ENCODE measurements around the gene LEKR1.

The LEKR1 gene

GRCh38 chr3:157063926-157064325, 237.8 kb downstream of the LEKR1 start:
- no peak for DNase-seq

GRCh38 chr3:157064402-157064801, 238.2 kb downstream of the LEKR1 start:
- no peak for DNase-seq

GRCh38 chr3:157065201-157065600, 239.0 kb downstream of the LEKR1 start:
- no peak for DNase-seq

- no peak for DNase-seq
Measured at GRCh38 chr3:157066335-157067098, 240.4 kb downstream of the LEKR1 start.

- no peak for DNase-seq
Measured at GRCh38 chr3:157067114-157067513, 241.0 kb downstream of the LEKR1 start.

GRCh38 chr3:157069406-157069805, 243.3 kb downstream of the LEKR1 start:
- DNase-seq: no peak

- DNase-seq: no peak
Measured at GRCh38 chr3:157069846-157070677, 243.9 kb downstream of the LEKR1 start.

- no peak for DNase-seq
Measured at GRCh38 chr3:157070678-157070999, 244.5 kb downstream of the LEKR1 start.

GRCh38 chr3:157071744-157072525, 245.8 kb downstream of the LEKR1 start:
- no peak for DNase-seq

- DNase-seq: no peak
Measured at GRCh38 chr3:157073810-157074209, 247.7 kb downstream of the LEKR1 start.

GRCh38 chr3:157074490-157074889, 248.3 kb downstream of the LEKR1 start:
- no peak for DNase-seq

GRCh38 chr3:157074981-157075380, 248.8 kb downstream of the LEKR1 start:
- no peak for DNase-seq

- no peak for DNase-seq
Measured at GRCh38 chr3:157075693-157076420, 249.7 kb downstream of the LEKR1 start.

- no peak for DNase-seq
Measured at GRCh38 chr3:157077565-157077991, 251.4 kb downstream of the LEKR1 start.

GRCh38 chr3:157078131-157078810, 252.1 kb downstream of the LEKR1 start:
- DNase-seq: no peak

- DNase-seq: no peak
Measured at GRCh38 chr3:157078811-157079185, 252.6 kb downstream of the LEKR1 start.

GRCh38 chr3:157079676-157080369, 253.7 kb downstream of the LEKR1 start:
- DNase-seq: no peak

GRCh38 chr3:157081626-157082210, 255.6 kb downstream of the LEKR1 start:
- DNase-seq: peak; percentile 71

GRCh38 chr3:157082305-157082982, 256.3 kb downstream of the LEKR1 start:
- DNase-seq: no peak

GRCh38 chr3:157083824-157084223, 257.7 kb downstream of the LEKR1 start:
- DNase-seq: no peak
